CD4-positive, alpha-beta T cell treated with Interferon gamma for 1 hour (primary cell): ENCODE measurements around the gene LAMTOR5.
"Not testable (repeated sequence)": the region's sequence is repeated elsewhere in the genome, so short reads cannot be mapped to it uniquely, and the experiment has no call there.

ENCODE experiments used
- DNase-seq: peaks from one replicate; pipeline ENCODE4 v3.0.0-alpha.2; 2020

The LAMTOR5 gene

GRCh38 chr1:110425612-110426152 is 18.2 kb upstream of the LAMTOR5 start:
- no peak for DNase-seq

DNA sequence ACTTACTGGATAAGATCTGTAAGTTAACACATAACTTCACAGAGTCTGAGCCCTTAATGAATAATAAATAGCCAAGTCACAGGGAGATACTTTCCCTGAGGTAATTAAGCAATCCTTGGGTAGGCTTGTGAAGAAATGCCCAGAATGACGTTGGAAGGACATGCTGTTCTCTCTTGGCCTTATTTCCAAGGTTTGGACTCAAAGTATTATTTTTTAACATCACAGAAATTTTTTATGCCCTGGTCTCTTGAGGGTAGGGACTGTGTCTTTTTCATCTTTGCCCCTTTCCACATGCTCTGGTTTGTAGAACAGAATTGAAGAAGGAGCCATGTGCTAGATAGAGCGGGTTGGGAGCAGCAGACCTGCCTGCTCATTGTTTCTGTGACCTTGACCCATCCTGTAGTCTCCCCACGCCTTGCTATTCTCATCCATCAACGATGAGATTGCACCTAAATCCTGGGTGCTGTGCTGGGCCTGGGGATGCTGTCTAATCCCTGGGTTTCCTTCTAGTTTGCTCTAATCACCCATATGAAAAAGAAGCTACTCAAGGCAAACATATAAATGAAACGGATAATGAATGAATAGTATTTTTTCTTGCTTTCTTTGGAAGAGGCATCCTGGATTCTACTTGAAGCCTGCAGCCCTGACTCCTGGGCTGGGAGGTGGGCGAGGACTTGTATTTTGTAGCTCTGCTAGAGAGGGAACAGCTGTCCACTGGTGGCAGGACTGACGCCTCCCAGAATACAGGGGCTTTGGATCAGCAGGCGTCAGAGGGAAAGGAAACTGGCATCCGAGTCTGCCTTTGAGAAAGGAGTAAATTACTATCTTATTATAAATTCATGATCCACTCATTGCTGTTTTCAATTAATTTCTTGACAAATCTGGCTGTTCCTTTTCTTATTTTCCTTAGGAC is 17.5 kb upstream of the LAMTOR5 start:
- DNase-seq, result no peak

- DNase-seq, result peak; percentile 39
Measured at GRCh38 chr1:110420874-110421793, 13.6 kb upstream of the LAMTOR5 start.

- DNase-seq, result no peak
Measured at GRCh38 chr1:110420023-110420662, 12.6 kb upstream of the LAMTOR5 start.

DNA sequence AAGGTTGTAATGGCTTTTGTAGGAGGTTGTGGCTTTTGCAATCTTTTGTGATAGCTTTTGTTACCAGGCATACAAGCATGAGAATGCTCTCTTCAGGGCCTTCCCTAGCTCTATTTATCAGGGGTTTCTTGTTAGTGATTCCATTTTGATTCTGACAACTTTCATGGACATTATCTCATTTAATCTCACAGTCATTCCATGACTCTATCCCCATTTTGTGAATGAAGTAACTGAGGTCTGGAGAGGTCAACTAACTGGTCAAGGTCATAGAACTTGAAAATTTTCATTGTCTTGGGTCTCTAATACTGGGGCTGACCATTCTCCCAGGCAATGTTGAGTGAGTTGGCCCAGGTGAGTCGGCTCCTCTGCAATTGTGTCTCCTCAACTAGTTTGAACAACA is 11.2 kb upstream of the LAMTOR5 start:
- no peak for DNase-seq

DNA sequence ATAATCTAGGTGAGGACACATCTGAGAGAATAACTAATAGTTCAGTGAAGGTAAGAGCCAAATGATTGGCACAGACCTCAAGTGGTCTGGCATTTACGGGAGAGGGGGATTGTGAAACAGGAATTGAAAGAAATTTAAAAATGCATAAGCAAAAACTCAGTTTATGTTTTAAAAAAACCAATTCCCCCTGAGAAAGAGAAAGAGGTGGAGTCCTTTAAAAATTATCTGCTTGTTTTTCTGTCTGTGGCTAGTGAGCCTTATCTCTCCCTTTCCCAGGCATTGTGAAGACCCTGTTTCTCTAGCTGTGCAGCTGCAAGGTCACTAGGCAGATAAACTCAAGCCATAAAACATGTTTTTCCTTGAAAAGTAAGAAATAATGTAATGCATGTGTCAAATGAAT is 5.6 kb upstream of the LAMTOR5 start:
- not testable (repeated sequence) for DNase-seq

DNA sequence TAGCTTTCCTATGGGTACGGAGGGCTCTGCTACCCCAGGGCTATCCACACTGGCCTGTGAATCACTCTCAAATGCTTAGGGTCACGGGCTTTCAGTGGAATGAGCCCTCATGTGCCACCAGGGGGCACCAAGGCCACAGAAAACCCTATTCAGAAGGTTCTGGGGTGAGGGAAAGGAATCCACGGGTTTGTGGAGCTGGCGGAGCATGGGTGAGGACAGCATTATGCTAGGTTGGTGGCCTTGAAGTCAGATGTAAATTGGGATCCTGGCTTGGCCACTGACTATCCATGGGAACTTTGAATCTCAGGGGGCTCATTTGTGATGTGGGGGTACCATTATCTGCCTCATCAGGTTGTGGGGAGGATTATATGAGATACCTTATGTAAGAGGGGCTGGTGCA is 5.1 kb upstream of the LAMTOR5 start:
- DNase-seq, result peak; percentile 70

DNA sequence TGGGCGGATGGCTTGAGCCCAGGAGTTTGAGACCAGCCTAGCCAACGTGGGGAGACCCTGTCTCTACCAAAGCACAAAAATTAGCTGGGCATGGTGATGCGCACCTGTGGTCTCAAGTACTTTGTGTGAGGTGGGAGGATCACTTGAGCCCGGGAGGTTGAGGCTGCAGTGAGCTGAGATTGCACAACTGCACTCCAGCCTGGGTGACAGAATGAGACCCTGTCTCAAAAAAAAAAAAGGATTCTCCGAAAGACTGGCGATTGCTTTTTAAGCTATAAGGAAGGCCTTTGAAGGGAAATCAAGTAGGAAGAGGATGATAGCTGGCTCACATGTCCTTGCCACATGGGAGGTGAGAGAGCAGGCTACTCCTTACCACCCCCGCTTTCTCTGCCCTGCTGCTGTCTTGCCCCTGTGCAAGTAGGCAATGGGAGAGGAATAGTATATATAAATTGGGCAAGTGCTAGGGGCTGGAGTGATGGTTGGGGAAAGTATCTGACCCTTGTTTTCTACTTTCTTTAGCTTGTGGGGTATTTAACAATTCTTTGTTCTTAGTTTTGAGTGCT is 3.8 kb upstream of the LAMTOR5 start:
- DNase-seq, result no peak

DNA sequence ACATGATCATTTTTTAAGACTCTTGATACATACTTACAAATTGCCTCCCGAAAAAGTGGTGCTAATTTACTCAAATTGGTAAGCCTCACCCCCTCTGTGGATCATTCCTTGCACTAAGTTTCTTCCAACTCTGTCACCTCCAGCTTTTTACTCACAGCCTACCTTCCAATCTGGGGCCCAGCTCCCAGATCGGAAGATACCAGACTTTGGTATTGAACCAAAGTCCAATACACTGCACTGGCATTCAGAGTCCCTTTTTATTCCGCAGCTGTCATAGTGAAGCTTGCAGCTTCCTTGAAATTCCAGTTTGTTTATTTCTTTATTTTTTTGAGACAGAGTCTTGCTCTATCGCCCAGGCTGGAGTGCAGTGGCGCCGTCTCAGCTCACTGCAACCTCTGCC is 1.8 kb upstream of the LAMTOR5 start:
- no peak for DNase-seq

GRCh38 chr1:110408488-110408887 is 994 bp upstream of the LAMTOR5 start:
- DNase-seq, result no peak

- DNase-seq, result not testable (repeated sequence)
Measured at GRCh38 chr1:110406407-110406806, 1.1 kb downstream of the LAMTOR5 start.

DNA sequence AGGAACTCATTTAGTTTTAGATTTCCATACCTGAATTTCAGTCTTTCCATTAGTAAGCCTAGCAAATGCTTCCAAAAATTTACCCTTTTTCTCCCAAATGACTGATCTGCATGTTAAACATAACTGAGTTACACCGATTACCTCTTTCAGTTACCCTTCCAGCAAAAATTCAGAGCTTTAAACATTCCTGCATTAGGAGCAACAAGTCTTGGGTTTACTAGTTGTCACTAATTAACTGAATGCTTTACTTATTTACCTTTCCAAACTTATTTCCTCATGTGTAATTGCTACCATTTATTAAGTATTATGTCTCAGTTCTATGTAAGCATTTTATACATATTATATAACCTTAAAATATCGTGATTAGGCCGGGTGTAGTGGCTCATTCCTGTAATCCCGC is 3.1 kb downstream of the LAMTOR5 start:
- DNase-seq, result no peak

DNA sequence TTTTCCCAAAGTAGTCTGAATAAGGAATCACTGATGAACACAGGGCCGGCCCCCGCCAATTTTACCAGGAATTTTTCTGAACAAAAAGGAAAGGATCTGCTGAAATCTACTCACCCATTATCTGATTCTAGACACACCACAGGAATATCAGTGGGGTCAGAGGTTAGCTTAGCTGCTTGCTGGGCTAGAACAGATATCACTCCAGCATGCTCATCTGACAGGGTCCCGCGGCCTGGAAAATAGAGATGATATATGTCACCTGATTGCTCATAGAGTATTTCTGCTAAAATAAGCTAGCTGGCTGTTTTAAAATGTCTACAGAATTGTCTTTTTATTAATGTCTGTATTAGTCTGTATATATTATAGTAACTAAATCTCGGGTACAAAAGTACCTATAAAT is 3.7 kb downstream of the LAMTOR5 start:
- no peak for DNase-seq

DNA sequence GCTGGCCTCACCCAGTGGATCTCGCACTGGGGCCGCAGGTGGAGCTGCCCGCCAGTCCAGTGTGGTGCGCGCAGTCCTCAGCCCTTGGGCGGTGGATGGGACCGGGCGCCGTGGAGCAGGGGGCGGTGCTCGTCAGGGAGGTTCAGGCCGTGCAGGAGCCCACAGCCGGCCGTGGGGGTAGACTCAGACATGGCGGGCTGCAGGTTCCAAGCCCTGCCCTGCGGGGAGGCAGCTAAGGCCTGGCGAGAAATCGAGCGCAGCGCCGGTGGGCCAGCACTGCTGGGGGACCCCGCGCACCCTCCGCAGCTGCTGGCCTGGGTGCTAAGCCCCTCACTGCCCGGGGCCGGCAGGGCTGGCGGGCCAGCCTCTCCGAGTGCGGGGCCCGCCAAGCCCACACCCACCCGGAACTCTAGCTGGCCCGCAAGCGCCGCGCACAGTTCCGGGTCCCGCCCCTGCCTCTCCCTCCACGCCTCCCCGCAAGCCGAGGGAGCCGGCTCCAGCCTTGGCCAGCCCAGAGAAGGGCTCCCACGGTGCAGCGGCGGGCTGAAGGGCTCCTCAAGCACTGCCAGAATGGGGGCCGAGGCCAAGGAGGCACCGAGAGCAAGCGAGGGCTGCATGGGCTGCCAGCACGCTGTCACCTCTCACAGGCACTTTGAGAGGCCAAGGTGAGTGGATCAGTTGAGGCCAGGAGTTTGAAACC is 11.1 kb downstream of the LAMTOR5 start:
- DNase-seq, result not testable (repeated sequence)

- DNase-seq, result no peak
Measured at GRCh38 chr1:110394493-110394820, 13.0 kb downstream of the LAMTOR5 start.

DNA sequence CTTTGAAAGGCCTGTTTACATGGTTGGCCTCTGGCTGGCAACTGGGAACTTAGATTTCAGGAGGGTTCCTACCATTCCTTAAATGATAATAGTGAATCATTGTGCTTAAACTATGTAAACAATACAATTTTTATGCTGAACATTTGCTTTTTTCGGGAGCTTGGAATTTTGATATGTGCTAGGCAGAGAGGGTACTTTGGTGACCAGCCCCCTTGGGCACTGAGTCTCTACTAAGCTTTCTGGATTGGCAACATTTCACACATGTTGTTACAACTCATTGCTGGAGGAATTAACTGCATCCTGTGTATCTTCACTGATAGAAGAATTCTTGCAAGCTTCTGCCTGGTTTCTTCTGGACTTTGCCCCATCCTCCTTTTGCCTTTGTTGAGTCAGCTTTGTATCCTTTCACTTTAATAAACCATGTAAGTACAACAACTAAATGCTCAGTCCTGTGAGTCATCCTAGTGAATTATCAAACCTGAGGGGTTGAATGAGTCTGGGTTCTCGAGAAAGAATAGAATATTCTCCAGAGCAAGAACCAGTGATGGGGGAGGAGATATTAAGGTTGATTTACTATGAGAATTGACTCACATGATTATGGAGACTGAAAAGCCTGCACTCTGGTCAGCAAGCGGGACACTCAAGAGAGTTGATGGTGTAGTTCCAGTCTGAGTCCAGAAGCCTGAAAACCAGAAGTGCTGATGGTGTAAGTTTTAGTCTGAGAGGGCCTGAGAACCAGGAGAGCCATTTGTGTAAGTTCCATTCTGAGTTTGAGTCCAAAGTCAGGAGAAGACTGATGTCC is 13.6 kb downstream of the LAMTOR5 start:
- DNase-seq, result no peak

DNA sequence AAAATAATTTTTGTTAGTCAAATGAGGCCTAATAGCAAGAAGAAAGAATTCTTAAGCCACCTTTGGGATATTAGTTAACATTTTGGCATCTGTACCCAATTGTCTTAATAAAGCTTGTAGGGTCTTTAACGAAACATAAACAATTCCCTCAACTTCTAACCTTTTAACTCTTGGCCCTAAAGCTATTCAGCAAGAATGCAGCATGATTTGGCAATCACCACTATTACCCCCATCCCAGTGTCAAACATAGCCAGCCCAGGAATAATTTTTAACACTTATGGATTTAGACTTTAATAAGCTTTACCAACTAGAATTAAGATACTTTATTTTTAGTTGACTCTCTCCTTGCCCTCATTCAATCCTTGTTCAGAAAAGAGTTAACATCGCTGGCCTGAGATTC is 14.2 kb downstream of the LAMTOR5 start:
- no peak for DNase-seq

DNA sequence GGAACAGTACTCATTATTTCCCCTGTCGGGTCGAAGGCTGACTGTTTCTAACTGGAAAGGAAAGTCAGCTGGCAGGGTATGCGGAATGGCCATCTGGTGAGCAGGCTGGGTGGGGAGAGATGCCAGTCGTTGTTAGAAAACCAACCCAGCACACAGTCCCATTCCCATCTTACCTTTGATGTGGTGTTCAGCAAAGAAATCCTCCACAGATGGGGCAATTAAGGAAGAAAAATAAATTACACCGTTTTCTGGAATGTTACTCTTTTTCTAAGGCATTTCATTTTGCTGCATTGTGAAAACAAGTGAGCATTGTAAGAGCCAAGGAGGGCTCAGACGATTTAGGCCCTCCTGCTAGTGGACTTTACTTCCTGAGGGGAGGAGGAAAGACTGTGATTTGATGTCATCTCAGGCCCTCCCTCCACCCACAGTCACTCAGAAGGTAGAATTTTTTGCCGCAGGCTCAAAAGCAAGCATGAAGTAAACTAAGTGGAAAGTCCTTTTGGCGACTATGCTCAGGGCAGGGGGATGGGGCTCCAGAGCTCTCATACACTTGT is 16.7 kb downstream of the LAMTOR5 start, which contains the start of gene SLC16A4:
Gene SLC16A4, minus strand, starts transcription at position 335 of the 554 bp plus-strand sequence. CDS start 1,703 bp downstream, outside the sequence.
- DNase-seq, result no peak

GRCh38 chr1:110390096-110390495 is 17.4 kb downstream of the LAMTOR5 start:
- DNase-seq, result no peak

- no peak for DNase-seq
Measured at GRCh38 chr1:110387048-110387754, 20.3 kb downstream of the LAMTOR5 start.
